ENCODE data around the gene BPNT1.

GRCh38 chr1:220124542-220124941 is 35.0 kb upstream of the BPNT1 start:
- TF ChIP-seq, protein P1, sequence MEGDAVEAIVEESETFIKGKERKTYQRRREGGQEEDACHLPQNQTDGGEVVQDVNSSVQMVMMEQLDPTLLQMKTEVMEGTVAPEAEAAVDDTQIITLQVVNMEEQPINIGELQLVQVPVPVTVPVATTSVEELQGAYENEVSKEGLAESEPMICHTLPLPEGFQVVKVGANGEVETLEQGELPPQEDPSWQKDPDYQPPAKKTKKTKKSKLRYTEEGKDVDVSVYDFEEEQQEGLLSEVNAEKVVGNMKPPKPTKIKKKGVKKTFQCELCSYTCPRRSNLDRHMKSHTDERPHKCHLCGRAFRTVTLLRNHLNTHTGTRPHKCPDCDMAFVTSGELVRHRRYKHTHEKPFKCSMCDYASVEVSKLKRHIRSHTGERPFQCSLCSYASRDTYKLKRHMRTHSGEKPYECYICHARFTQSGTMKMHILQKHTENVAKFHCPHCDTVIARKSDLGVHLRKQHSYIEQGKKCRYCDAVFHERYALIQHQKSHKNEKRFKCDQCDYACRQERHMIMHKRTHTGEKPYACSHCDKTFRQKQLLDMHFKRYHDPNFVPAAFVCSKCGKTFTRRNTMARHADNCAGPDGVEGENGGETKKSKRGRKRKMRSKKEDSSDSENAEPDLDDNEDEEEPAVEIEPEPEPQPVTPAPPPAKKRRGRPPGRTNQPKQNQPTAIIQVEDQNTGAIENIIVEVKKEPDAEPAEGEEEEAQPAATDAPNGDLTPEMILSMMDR (conservative IDR thresholded peaks at IDR 0.05) = no peak
- TF ChIP-seq EZH2 (IDR thresholded peaks at IDR 0.05; ENCODE audit: low read depth) = no peak
